Right forelimb (tissue), 1 donor: ENCODE results near the gene SDK1.

Experiments used
- DNase-seq: peaks from one replicate; pipeline ENCODE4 v3.0.0-alpha.2; 2018

The SDK1 gene

GRCh38 chr7:4066626-4067475, 765.8 kb downstream of the SDK1 start:
- DNase-seq, result no peak

DNA sequence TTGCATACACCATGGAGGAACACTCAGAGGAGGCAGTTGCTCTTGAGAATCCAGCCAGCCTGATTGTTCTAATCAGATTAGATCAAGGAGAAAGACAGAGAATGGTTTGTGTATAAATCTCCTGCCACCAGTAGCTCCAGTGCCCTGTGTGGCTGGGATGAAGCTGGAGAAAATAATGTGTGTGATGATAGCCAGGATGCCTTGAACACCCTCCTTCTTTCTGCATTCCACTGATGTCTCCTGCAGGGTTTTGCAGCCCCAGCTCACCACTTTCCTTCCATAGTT, 766.4 kb downstream of the SDK1 start:
- DNase-seq, result no peak

DNA sequence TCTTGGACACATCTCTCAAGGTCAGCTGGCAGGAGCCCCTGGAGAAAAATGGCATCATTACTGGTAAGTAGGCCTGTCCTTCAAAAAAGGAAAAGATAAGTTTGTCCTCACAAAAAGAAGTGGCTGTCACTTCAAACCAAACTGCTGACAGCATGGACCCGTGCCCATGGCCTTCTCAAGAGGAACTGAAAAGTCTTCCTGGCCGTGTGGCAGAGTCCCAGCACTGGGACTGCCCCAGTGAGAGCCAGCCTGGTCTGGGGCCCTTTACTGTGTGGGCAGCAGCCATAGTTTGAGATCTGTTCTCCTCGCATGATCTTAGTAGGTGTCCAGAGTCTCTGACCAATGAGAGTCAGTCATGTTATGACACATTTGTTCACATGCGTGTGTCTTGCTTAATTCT, 766.8 kb downstream of the SDK1 start:
- no peak for DNase-seq

- no peak for DNase-seq
Measured at GRCh38 chr7:4068286-4068685, 767.2 kb downstream of the SDK1 start.

- no peak for DNase-seq
Measured at GRCh38 chr7:4069268-4070095, 768.4 kb downstream of the SDK1 start.

GRCh38 chr7:4070214-4070613, 769.2 kb downstream of the SDK1 start:
- DNase-seq, result no peak

GRCh38 chr7:4071370-4072058, 770.5 kb downstream of the SDK1 start:
- no peak for DNase-seq

- no peak for DNase-seq
Measured at GRCh38 chr7:4072161-4072925, 771.3 kb downstream of the SDK1 start.

- DNase-seq, result no peak
Measured at GRCh38 chr7:4073052-4073451, 772.0 kb downstream of the SDK1 start.

- no peak for DNase-seq
Measured at GRCh38 chr7:4073750-4074149, 772.7 kb downstream of the SDK1 start.

- DNase-seq, result no peak
Measured at GRCh38 chr7:4074407-4074806, 773.4 kb downstream of the SDK1 start.

GRCh38 chr7:4074994-4075393, 773.9 kb downstream of the SDK1 start:
- no peak for DNase-seq

- no peak for DNase-seq
Measured at GRCh38 chr7:4076701-4077294, 775.7 kb downstream of the SDK1 start.

DNA sequence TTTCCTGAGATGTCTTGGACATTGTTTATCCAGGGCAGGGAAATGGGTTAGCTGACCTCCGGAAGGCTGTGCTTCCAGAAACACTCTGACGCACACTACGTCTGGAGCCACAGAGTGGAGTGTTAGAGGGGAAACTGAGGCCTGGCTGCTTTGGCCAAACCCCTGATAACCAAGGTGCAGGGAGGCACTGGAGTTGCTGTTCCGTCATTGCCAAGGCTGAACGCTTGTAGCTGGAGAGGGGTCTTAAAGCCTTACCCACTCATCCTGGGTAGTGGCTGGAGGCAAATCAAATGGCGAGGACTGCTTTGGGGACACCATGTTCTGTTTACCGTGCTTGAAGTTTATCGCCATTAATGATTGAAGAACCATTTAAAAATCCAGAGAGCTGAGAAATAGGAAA, 776.9 kb downstream of the SDK1 start:
- DNase-seq, result no peak

- no peak for DNase-seq
Measured at GRCh38 chr7:4078580-4078979, 777.5 kb downstream of the SDK1 start.

DNA sequence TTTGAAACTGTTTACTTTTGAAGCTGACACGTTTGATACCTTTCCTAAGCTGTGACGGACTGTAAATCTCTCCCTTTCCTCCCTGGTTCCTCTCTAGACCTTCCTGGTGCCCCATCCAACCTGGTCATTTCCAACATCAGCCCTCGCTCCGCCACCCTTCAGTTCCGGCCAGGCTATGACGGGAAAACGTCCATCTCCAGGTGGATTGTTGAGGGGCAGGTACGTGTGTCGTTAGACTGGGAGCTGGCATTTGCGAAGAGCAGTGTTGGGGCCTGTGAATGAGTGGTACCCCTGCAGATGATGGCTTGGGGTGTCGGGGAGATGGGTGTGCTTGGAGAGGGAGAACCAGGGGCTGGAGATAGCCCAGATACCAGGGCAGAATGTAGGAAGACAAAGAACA, 778.3 kb downstream of the SDK1 start:
- DNase-seq, result no peak

- no peak for DNase-seq
Measured at GRCh38 chr7:4079956-4080355, 778.9 kb downstream of the SDK1 start.

DNA sequence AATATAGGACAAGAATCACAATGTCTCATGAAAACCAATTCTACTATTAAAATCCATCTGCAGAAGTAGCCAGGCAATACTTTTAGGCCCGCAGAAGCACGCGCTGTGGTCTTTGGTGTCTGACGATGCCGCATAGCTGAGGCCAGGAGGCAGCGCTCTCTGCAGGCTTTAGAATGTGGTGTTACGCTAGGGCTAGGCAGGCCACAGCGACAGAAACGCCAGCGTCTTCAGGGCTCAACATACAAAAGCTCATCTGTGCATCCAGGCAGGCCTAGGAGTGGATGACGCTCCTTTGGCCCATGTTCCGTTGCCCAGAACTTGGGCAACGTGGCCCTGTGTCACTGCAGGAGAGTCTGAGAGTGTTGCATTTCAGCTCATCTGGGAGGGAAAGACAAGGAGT, 779.9 kb downstream of the SDK1 start:
- DNase-seq, result no peak

DNA sequence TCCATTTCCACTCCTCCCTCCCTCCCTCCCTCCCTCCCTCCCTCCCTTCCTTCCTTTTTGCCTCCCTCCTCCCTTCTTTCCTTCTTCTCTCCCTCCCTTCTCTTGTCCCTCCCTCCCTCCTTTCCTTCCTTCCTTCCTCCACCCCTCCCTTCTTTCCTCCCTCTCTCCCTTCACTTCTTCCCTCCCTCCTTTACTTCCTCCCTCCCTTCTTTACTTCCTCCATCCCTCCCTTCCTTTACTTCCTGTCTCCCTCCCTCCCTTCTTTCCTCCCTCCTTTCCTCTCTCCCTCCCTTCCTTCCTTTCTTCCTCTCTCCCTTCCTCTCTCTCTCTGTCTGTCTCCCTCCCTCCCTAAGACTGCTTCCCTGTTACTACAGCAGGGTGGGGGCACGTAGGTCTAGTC, 782.5 kb downstream of the SDK1 start:
- no peak for DNase-seq

- no peak for DNase-seq
Measured at GRCh38 chr7:4084271-4084670, 783.2 kb downstream of the SDK1 start.

GRCh38 chr7:4085937-4086691, 785.1 kb downstream of the SDK1 start:
- DNase-seq, result no peak

GRCh38 chr7:4086723-4087122, 785.7 kb downstream of the SDK1 start:
- DNase-seq, result no peak
